Right lobe of liver (tissue), 4 donors: Measurements from ENCODE around the gene AVL9.

Experiments used
- CTCF ChIP-seq, 4 donors: fragments of 200-600 bp in 3 of 4; fragments of 450-650 bp in 1 of 4; IDR thresholded peaks; one replicate each; pipeline versions ENCODE4 v1.5.1 to v1.8.0; 2016 to 2022; ENCODE audit warnings: antibody characterized with exemption in 4 of 4, mild to moderate bottlenecking in 2 of 4
- POLR2A ChIP-seq: fragments of 450-650 bp; IDR thresholded peaks from one replicate; pipeline ENCODE4 v1.6.1; 2017; ENCODE audit warnings: antibody characterized with exemption, mild to moderate bottlenecking
- donor health status: DM: no; HTN: no; CAD: no.
- donor health status: DM: no; HTN: no; CAD: no.
- donor health status: DM: no; HTN: yes; CAD: no.

- TF ChIP-seq CTCF (IDR thresholded peaks at IDR 0.05) = no peak
- no peak for TF ChIP-seq POLR2A
These were observed 35.5 kb upstream of the AVL9 start for GRCh38 chr7:32459788-32460187.
